GM23338 (cell line): ENCODE results near the gene SSNA1. TPM values are rescaled to one million over a fixed set of nuclear protein-coding genes. Genes with fewer than 3 reads are reported as not detected.

ENCODE experiments used
- ATAC-seq: fragments of 200-7000 bp; cut with Tn5 transposase; 3 replicates; pipeline ENCODE4 v1.9.1; 2020
- DNase-seq: peaks from one replicate; pipeline ENCODE4 v3.0.0-alpha.2; 2015; ENCODE audit warnings: low spot score
- H2AFZ ChIP-seq: fragments of 200-600 bp; sonication (generic); 2 replicates; pipeline ENCODE4 v1.8.0; 2016; ENCODE audit warnings: antibody characterized with exemption, mild to moderate bottlenecking, moderate library complexity
- H3F3A ChIP-seq: fragments of 200-600 bp; sonication (generic); replicated peaks from 2 replicates; pipeline ENCODE4 v1.8.0; 2017; ENCODE audit warnings: antibody characterized with exemption, mixed run types, low read depth
- H3K27ac ChIP-seq: fragments of 200-600 bp; sonication (generic); 2 replicates; pipeline ENCODE4 v1.6.1; 2016; ENCODE audit warnings: low read depth
- H3K27me3 ChIP-seq: fragments of 200-600 bp; sonication (generic); 2 replicates; pipeline ENCODE4 v1.8.0; 2016; ENCODE audit warnings: mild to moderate bottlenecking, mixed run types, moderate library complexity; ENCODE audit not compliant: insufficient read depth
- H3K36me3 ChIP-seq: fragments of 200-600 bp; sonication (generic); 2 replicates; pipeline ENCODE4 v1.8.0; 2016; ENCODE audit warnings: mild to moderate bottlenecking; ENCODE audit not compliant: insufficient read depth
- H3K4me1 ChIP-seq: fragments of 200-600 bp; sonication (generic); 2 replicates; pipeline ENCODE4 v1.8.0; 2016; ENCODE audit warnings: mild to moderate bottlenecking, moderate library complexity; ENCODE audit not compliant: insufficient read depth
- H3K4me2 ChIP-seq: fragments of 200-600 bp; sonication (generic); 2 replicates; pipeline ENCODE4 v1.7.1; 2017; ENCODE audit warnings: mixed run types
- H3K4me3 ChIP-seq: fragments of 200-600 bp; sonication (generic); 2 replicates; pipeline ENCODE4 v1.6.1; 2016; ENCODE audit warnings: mixed run types
- H3K79me2 ChIP-seq: fragments of 200-600 bp; sonication (generic); replicated peaks from 2 replicates; pipeline ENCODE4 v1.8.0; 2017; ENCODE audit warnings: mild to moderate bottlenecking; ENCODE audit not compliant: insufficient read depth
- H3K9me2 ChIP-seq: fragments of 200-600 bp; sonication (generic); 2 replicates; pipeline ENCODE4 v1.8.0; 2017; ENCODE audit not compliant: insufficient read depth
- H4K20me1 ChIP-seq: fragments of 200-600 bp; sonication (generic); replicated peaks from 2 replicates; pipeline ENCODE4 v1.8.0; 2017; ENCODE audit warnings: mild to moderate bottlenecking; ENCODE audit not compliant: insufficient read depth
- H3K27ac Mint-ChIP-seq: 2 replicates; pipeline ENCODE4 v1.8.0; 2020; ENCODE audit warnings: inconsistent platforms, mild to moderate bottlenecking, moderate library complexity, mixed read lengths
- H3K27me3 Mint-ChIP-seq: 3 replicates; pipeline ENCODE4 v1.8.0; 2022; ENCODE audit warnings: low read depth, mild to moderate bottlenecking, moderate library complexity, mixed read lengths, inconsistent platforms; ENCODE audit not compliant: insufficient read depth, poor library complexity
- H3K36me3 Mint-ChIP-seq: 3 replicates; pipeline ENCODE4 v1.8.0; 2021; ENCODE audit warnings: low read depth, mild to moderate bottlenecking, inconsistent platforms, moderate library complexity, mixed read lengths
- H3K4me1 Mint-ChIP-seq: 3 replicates; pipeline ENCODE4 v1.8.0; 2020; ENCODE audit warnings: mild to moderate bottlenecking, inconsistent platforms, mixed read lengths
- H3K4me3 Mint-ChIP-seq: 3 replicates; pipeline ENCODE4 v1.8.0; 2021; ENCODE audit warnings: moderate library complexity, mild to moderate bottlenecking, inconsistent platforms, mixed read lengths
- H3K9me3 Mint-ChIP-seq: 3 replicates; pipeline ENCODE4 v1.8.0; 2020; ENCODE audit warnings: moderate library complexity, mild to moderate bottlenecking, inconsistent platforms, mixed read lengths
- NANOG ChIP-seq: IDR thresholded peaks from 2 replicates; pipeline ENCODE4 v1.6.1; 2016; ENCODE audit warnings: antibody characterized with exemption, borderline replicate concordance
- REST ChIP-seq: IDR thresholded peaks from one replicate; pipeline ENCODE4 v1.6.1; 2018; ENCODE audit warnings: antibody characterized with exemption; ENCODE audit not compliant: unreplicated experiment
- ZNF114 ChIP-seq: fragments of 250-450 bp; sonication (Bioruptor Pico); IDR thresholded peaks from 2 replicates; pipeline ENCODE4 v1.5.0; 2020; ENCODE audit warnings: mild to moderate bottlenecking, moderate library complexity
- ZNF462 ChIP-seq: fragments of 250-450 bp; sonication (Bioruptor Pico); IDR thresholded peaks from 2 replicates; pipeline ENCODE4 v1.5.0; 2020; ENCODE audit warnings: mild to moderate bottlenecking, moderate library complexity
- polyA plus RNA-seq: library from polyadenylated mRNA; unstranded; fragments of >200 nt; fragmentation: Nextera tagmentation; extraction: Ambion mirVana; gene quantifications from 2 replicates; pipeline ENCODE4 v1.2.1, GENCODE V29; 2016
- total RNA-seq: library from RNA; depleted of rRNA; stranded (reverse); fragments of >200 nt; shearing (Covaris generic); gene quantifications from 2 replicates; pipeline ENCODE4 v1.2.3, GENCODE V29; 2014

SSNA1 gene
- total and polyA plus RNA-seq, 2 experiments from 2014 or later: 132 to 154 TPM

- H3K4me1 ChIP-seq: no peaks in the 10 kb centered on the region
- peaks cover 7% of the 10 kb centered on the region; the same call in 1 of the 2 replicates for H3F3A ChIP-seq
- ATAC-seq (no peak), DNase-seq (no peak)
- Mint-ChIP-seq H3K9me3 (no peaks in the 10 kb centered on the region), H3K27ac (no peak overlapping the region), H3K27me3 (peaks cover 4% of the 10 kb centered on the region), H3K4me3 (no peak overlapping the region), H3K4me1 (no peaks in the 10 kb centered on the region; the same call in 1 of the 3 replicates), H3K36me3 (peaks cover 21% of the 10 kb centered on the region)
- H3K79me2 ChIP-seq: no peaks in the 10 kb centered on the region
- H3K36me3 ChIP-seq: no peaks in the 10 kb centered on the region
- H3K9me2 ChIP-seq: no peaks in the 10 kb centered on the region
- H4K20me1 ChIP-seq: no peaks in the 10 kb centered on the region
- H2AFZ ChIP-seq: no peak overlapping the region
- no peak overlapping the region for H3K4me3 ChIP-seq
- no peak overlapping the region for H3K27ac ChIP-seq
- no peak overlapping the region for H3K4me2 ChIP-seq
- TF ChIP-seq REST: no peak
- H3K27me3 ChIP-seq: no peaks in the 10 kb centered on the region
Observed at GRCh38 chr9:137178939-137179630, 9.4 kb upstream of the SSNA1 start.

GRCh38 chr9:137179761-137180160 lies 8.7 kb upstream of the SSNA1 start:
- Histone ChIP-seq H4K20me1 (no peaks in the 10 kb centered on the region), H3K9me2 (no peaks in the 10 kb centered on the region), H3K4me1 (no peaks in the 10 kb centered on the region), H3K27me3 (no peaks in the 10 kb centered on the region), H3K27ac (no peak overlapping the region), H3K79me2 (no peaks in the 10 kb centered on the region), H3K4me3 (no peak overlapping the region), H3K4me2 (no peak overlapping the region), H3K36me3 (no peaks in the 10 kb centered on the region), H2AFZ (no peak overlapping the region), H3F3A (peaks cover 7% of the 10 kb centered on the region; the same call in 1 of the 2 replicates)
- peaks cover 25% of the 10 kb centered on the region for H3K36me3 Mint-ChIP-seq
- no peak overlapping the region for H3K27ac Mint-ChIP-seq
- H3K4me3 Mint-ChIP-seq: no peak overlapping the region
- H3K9me3 Mint-ChIP-seq: no peaks in the 10 kb centered on the region
- peaks cover 4% of the 10 kb centered on the region for H3K27me3 Mint-ChIP-seq
- ATAC-seq (no peak), DNase-seq (no peak)
- H3K4me1 Mint-ChIP-seq: no peaks in the 10 kb centered on the region; the same call in 1 of the 3 replicates
- no peak for TF ChIP-seq ZNF462
- TF ChIP-seq REST: no peak
- TF ChIP-seq ZNF114 (CRISPR knock-in tag): no peak
- TF ChIP-seq NANOG: no peak
